A673 (cell line): ENCODE measurements around the gene ARL3. TPM values are rescaled to one million over a fixed set of nuclear protein-coding genes. Genes with fewer than 3 reads are reported as not detected.

Experiments used
- BruUV-seq: library from RNA; stranded (reverse); fragments of 400-500 nt; replicated peaks from 2 replicates; lab custom pipeline; 2021; lab: Mats Ljungman, UMichigan
- CTCF ChIA-PET: fragments of 300-600 bp; sonication (Branson Sonifier 250); formaldehyde crosslinking; loops from one replicate; lab custom pipeline; 2022; ENCODE audit warnings: antibody characterized with exemption; lab: Charles Lee
- POLR2A ChIA-PET: fragments of 300-600 bp; sonication (Branson Sonifier 250); formaldehyde crosslinking; loops from one replicate; lab custom pipeline; 2022; ENCODE audit warnings: antibody characterized with exemption; ENCODE audit not compliant: low non-redundant PET; lab: Charles Lee
- DNase-seq: peaks from one replicate; pipeline ENCODE4 v3.0.0-alpha.2; 2015; ENCODE audit warnings: low spot score
- H3K27ac ChIP-seq: fragments of 200-600 bp; sonication (generic); 2 replicates; pipeline ENCODE4 v1.5.1; 2016; ENCODE audit warnings: mixed run types, low read depth, mild to moderate bottlenecking, mixed read lengths, antibody characterized with exemption, low read length; ENCODE audit not compliant: poor library complexity, severe bottlenecking
- H3K27me3 ChIP-seq: fragments of 200-600 bp; sonication (generic); replicated peaks from 2 replicates; pipeline ENCODE4 v1.6.1; 2017; ENCODE audit warnings: mixed run types, low read depth, mild to moderate bottlenecking, mixed read lengths, antibody characterized with exemption, low read length; ENCODE audit not compliant: insufficient read depth, poor library complexity
- H3K36me3 ChIP-seq: fragments of 200-600 bp; sonication (generic); 2 replicates; pipeline ENCODE4 v1.6.1; 2016; ENCODE audit warnings: mixed run types, mild to moderate bottlenecking, mixed read lengths, antibody characterized with exemption, low read length; ENCODE audit not compliant: insufficient read depth, poor library complexity, severe bottlenecking
- H3K4me1 ChIP-seq: fragments of 200-600 bp; sonication (generic); 2 replicates; pipeline ENCODE4 v1.6.1; 2017; ENCODE audit warnings: mixed run types, mild to moderate bottlenecking, mixed read lengths, antibody characterized with exemption, low read length; ENCODE audit not compliant: insufficient read depth, poor library complexity, severe bottlenecking
- H3K4me3 ChIP-seq: fragments of 200-600 bp; sonication (generic); 2 replicates; pipeline ENCODE4 v1.5.1; 2016; ENCODE audit warnings: low read depth, mixed run types, mild to moderate bottlenecking, mixed read lengths, low read length; ENCODE audit not compliant: poor library complexity, severe bottlenecking
- H3K9me3 ChIP-seq: fragments of 200-600 bp; sonication (generic); 2 replicates; pipeline ENCODE4 v1.6.1; 2016; ENCODE audit warnings: mixed run types, low read depth, mild to moderate bottlenecking, mixed read lengths, antibody characterized with exemption, low read length; ENCODE audit not compliant: poor library complexity, severe bottlenecking
- CTCF ChIP-seq: fragments of 300-800, 200-600 bp; sonication (generic); conservative IDR thresholded peaks from 2 replicates; pipeline ENCODE4 v1.5.1; 2017; ENCODE audit warnings: low read depth, mild to moderate bottlenecking, antibody characterized with exemption, low read length, moderate library complexity, mixed read lengths
- EZH2 ChIP-seq: fragments of 200-600 bp; sonication (generic); IDR thresholded peaks from 2 replicates; pipeline ENCODE4 v1.6.1; 2017; ENCODE audit warnings: borderline replicate concordance, low read depth, mild to moderate bottlenecking, mixed read lengths, antibody characterized with exemption, low read length; ENCODE audit not compliant: poor library complexity, severe bottlenecking
- intact Hi-C: fragments of 100-400 bp; cut with micrococcal nuclease; formaldehyde crosslinking; loops from one replicate; pipeline ENCODE4 v1.10.0; 2022; ENCODE audit not compliant: unreplicated experiment
- total RNA-seq: library from RNA; stranded (reverse); gene quantifications from 2 replicates; pipeline ENCODE4 v1.2.3, GENCODE V29; 2021

The ARL3 gene
- total RNA-seq, 1 experiment from 2014 or later, result 14.9 TPM

- Histone ChIP-seq H3K27me3 (no peaks in the 10 kb centered on the region), H3K4me3 (no peak overlapping the region), H3K4me1 (no peaks in the 10 kb centered on the region), H3K36me3 (no peaks in the 10 kb centered on the region), H3K27ac (no peak overlapping the region), H3K9me3 (no peaks in the 10 kb centered on the region)
- ChIA-PET POLR2A (no interaction called here), CTCF (no interaction called here)
- BruUV-seq, result no TSS peak
- DNase-seq, result no peak
- no peak for TF ChIP-seq EZH2
- no peak for TF ChIP-seq CTCF
- intact Hi-C loops, result no loop called here
Observed at GRCh38 chr10:102624094-102624493, 90.1 kb downstream of the ARL3 start.

Other genes starting within 250 kb of the ARL3 start
- 128 and 130 TPM in 2 replicates for gene ACTR1A, start 211.7 kb downstream of the ARL3 start, total RNA-seq
- 20.5 and 23.3 TPM in 2 replicates for gene SUFU, start 210.4 kb downstream of the ARL3 start, total RNA-seq
- gene TRIM8, start 69.9 kb downstream of the ARL3 start, total RNA-seq, result 29.4 and 32.0 TPM in 2 replicates
- gene SFXN2, start 239 bp upstream of the ARL3 start, total RNA-seq, result 19.5 and 24.6 TPM in 2 replicates
- gene WBP1L, start 29.6 kb upstream of the ARL3 start, total RNA-seq, result 20.0 and 20.3 TPM in 2 replicates
- not detected in 2 replicates for gene CYP17A1, start 123.0 kb upstream of the ARL3 start, total RNA-seq
- gene BORCS7, start 139.9 kb upstream of the ARL3 start, total RNA-seq, result 8.2 and 11.1 TPM in 2 replicates
- gene AS3MT, start 155.1 kb upstream of the ARL3 start, total RNA-seq, result 4.8 and 5.2 TPM in 2 replicates
- gene CNNM2, start 203.9 kb upstream of the ARL3 start, total RNA-seq, result 4.8 and 5.6 TPM in 2 replicates